NCI-H2107 (cell line): ENCODE results near the gene IFITM1.
"Not testable (repeated sequence)": the region's sequence is repeated elsewhere in the genome, so short reads cannot be mapped to it uniquely, and the experiment has no call there.

Experiments used
- DNase-seq: peaks from one replicate; lab custom pipeline; 2025; lab: John Stamatoyannopoulos, UW

The IFITM1 gene

GRCh38 chr11:293852-294661, 19.8 kb upstream of the IFITM1 start:
- no peak for DNase-seq

- DNase-seq: no peak
Measured at GRCh38 chr11:294780-295179, 19.1 kb upstream of the IFITM1 start.

GRCh38 chr11:295351-296170, 18.3 kb upstream of the IFITM1 start:
- DNase-seq: no peak

- no peak for DNase-seq
Measured at GRCh38 chr11:296171-297050, 17.4 kb upstream of the IFITM1 start.

- DNase-seq: no peak
Measured at GRCh38 chr11:297051-297585, 16.7 kb upstream of the IFITM1 start.

GRCh38 chr11:297586-298405, 16.0 kb upstream of the IFITM1 start:
- no peak for DNase-seq

- DNase-seq: no peak
Measured at GRCh38 chr11:298406-299065, 15.3 kb upstream of the IFITM1 start.

GRCh38 chr11:299081-299891, 14.6 kb upstream of the IFITM1 start, which contains the start of gene IFITM5:
Gene IFITM5, minus strand, starts transcription at chr11:299526. Its CDS starts 36 bp downstream, at chr11:299490.
- DNase-seq: no peak

GRCh38 chr11:299951-300735, 13.7 kb upstream of the IFITM1 start:
- DNase-seq: no peak

GRCh38 chr11:303363-303762, 10.5 kb upstream of the IFITM1 start:
- no peak for DNase-seq

- DNase-seq: no peak
Measured at GRCh38 chr11:304061-304506, 9.8 kb upstream of the IFITM1 start.

- no peak for DNase-seq
Measured at GRCh38 chr11:304915-305843, 8.7 kb upstream of the IFITM1 start.

- DNase-seq: no peak
Measured at GRCh38 chr11:305844-306211, 8.0 kb upstream of the IFITM1 start.

GRCh38 chr11:306645-307371, 7.0 kb upstream of the IFITM1 start:
- no peak for DNase-seq

- DNase-seq: not testable (repeated sequence)
Measured at GRCh38 chr11:307766-308708, 5.8 kb upstream of the IFITM1 start, which contains the start of gene IFITM2. Gene IFITM2, plus strand, starts transcription at chr11:307816. Its CDS starts 377 bp downstream, at chr11:308193.
